Smooth muscle cell (in vitro differentiated cells): ENCODE data around the gene FOXN3. TPM values are rescaled to one million over a fixed set of nuclear protein-coding genes. Genes with fewer than 3 reads are reported as not detected.

ENCODE experiments used
- DNase-seq: peaks from one replicate; lab custom pipeline; 2025; ENCODE audit not compliant: unreplicated experiment; lab: John Stamatoyannopoulos, UW
- H2AFZ ChIP-seq: fragments of 200-600 bp; sonication (generic); 2 replicates; pipeline ENCODE4 v1.6.0; 2016; ENCODE audit warnings: antibody characterized with exemption, low read depth, mild to moderate bottlenecking
- H3F3A ChIP-seq: fragments of 200-600 bp; sonication (generic); 2 replicates; pipeline ENCODE4 v1.6.0; 2017; ENCODE audit warnings: antibody characterized with exemption, low read depth
- H3K27ac ChIP-seq: fragments of 200-600 bp; sonication (generic); 2 replicates; pipeline ENCODE4 v1.5.1; 2016; ENCODE audit warnings: low read depth, mild to moderate bottlenecking
- H3K27me3 ChIP-seq: fragments of 200-600 bp; sonication (generic); 2 replicates; pipeline ENCODE4 v1.6.1; 2016; ENCODE audit warnings: low read depth, mild to moderate bottlenecking
- H3K36me3 ChIP-seq: fragments of 200-600 bp; sonication (generic); 2 replicates; pipeline ENCODE4 v1.5.1; 2016; ENCODE audit warnings: low read depth
- H3K4me1 ChIP-seq: fragments of 200-600 bp; sonication (generic); 2 replicates; pipeline ENCODE4 v1.5.1; 2016; ENCODE audit warnings: low read depth
- H3K4me2 ChIP-seq: fragments of 200-600 bp; sonication (generic); 2 replicates; pipeline ENCODE4 v1.6.0; 2016; ENCODE audit warnings: mild to moderate bottlenecking
- H3K4me3 ChIP-seq: fragments of 200-600 bp; sonication (generic); 2 replicates; pipeline ENCODE4 v1.5.1; 2016; ENCODE audit warnings: mild to moderate bottlenecking
- H3K79me2 ChIP-seq: fragments of 200-600 bp; sonication (generic); 2 replicates; pipeline ENCODE4 v1.6.0; 2016; ENCODE audit warnings: low read depth, mild to moderate bottlenecking
- H3K9ac ChIP-seq: fragments of 200-600 bp; sonication (generic); 2 replicates; pipeline ENCODE4 v1.6.0; 2016; ENCODE audit warnings: low read depth
- H3K9me3 ChIP-seq: fragments of 200-600 bp; sonication (generic); replicated peaks from 2 replicates; pipeline ENCODE4 v1.5.1; 2016; ENCODE audit warnings: low read depth
- H4K20me1 ChIP-seq: fragments of 200-600 bp; sonication (generic); 2 replicates; pipeline ENCODE4 v1.6.0; 2016; ENCODE audit warnings: low read depth
- CTCF ChIP-seq: fragments of 200-600 bp; sonication (generic); IDR thresholded peaks from 2 replicates; pipeline ENCODE4 v1.5.1; 2017; ENCODE audit warnings: borderline replicate concordance, mild to moderate bottlenecking, antibody characterized with exemption; ENCODE audit not compliant: insufficient read depth, poor library complexity, severe bottlenecking
- WGBS: methylation state at CpG from one replicate; pipeline ENCODE4 v1.1.7; 2016; ENCODE audit warnings: low lambda C conversion rate; 5-methylcytosine and 5-hydroxymethylcytosine counted together
- polyA plus RNA-seq: library from polyadenylated mRNA; unstranded; fragments of >200 nt; fragmentation: Nextera tagmentation; extraction: Ambion mirVana; gene quantifications from 2 replicates; pipeline ENCODE4 v1.2.1, GENCODE V29; 2016
- total RNA-seq: library from RNA; depleted of rRNA; stranded (reverse); fragments of >200 nt; gene quantifications from 2 replicates; pipeline ENCODE4 v1.2.3, GENCODE V29; 2014

Gene FOXN3
- total and polyA plus RNA-seq, 2 experiments from 2014 or later: 24.5 to 31.5 TPM

- Histone ChIP-seq H2AFZ (no peak overlapping the region), H3K9me3 (no peaks in the 10 kb centered on the region), H3K27me3 (no peaks in the 10 kb centered on the region), H3K4me3 (no peak overlapping the region), H3F3A (no peaks in the 10 kb centered on the region), H3K4me1 (peaks cover 9% of the 10 kb centered on the region), H4K20me1 (peaks cover 5% of the 10 kb centered on the region), H3K9ac (no peak overlapping the region), H3K36me3 (no peaks in the 10 kb centered on the region), H3K4me2 (no peak overlapping the region), H3K79me2 (no peaks in the 10 kb centered on the region), H3K27ac (no peak overlapping the region)
- no peak for TF ChIP-seq CTCF
- DNase-seq: no peak
- WGBS: 86% methylated on average over 8 of the region's 8 CpGs
Observed at GRCh38 chr14:89357655-89358297, 59.3 kb downstream of the FOXN3 start.

- H3F3A ChIP-seq: peaks cover 6% of the 10 kb centered on the region
- H3K36me3 ChIP-seq: no peaks in the 10 kb centered on the region
- WGBS: 98% methylated on average over 5 of the region's 5 CpGs
- no peak overlapping the region for H3K4me2 ChIP-seq
- no peak overlapping the region for H3K27ac ChIP-seq
- no peak overlapping the region for H3K4me3 ChIP-seq
- H3K9me3 ChIP-seq: no peaks in the 10 kb centered on the region
- no peak for TF ChIP-seq CTCF
- H4K20me1 ChIP-seq: peaks cover 5% of the 10 kb centered on the region
- H3K27me3 ChIP-seq: no peaks in the 10 kb centered on the region
- no peak overlapping the region for H2AFZ ChIP-seq
- H3K4me1 ChIP-seq: peaks cover 17% of the 10 kb centered on the region
- no peak overlapping the region for H3K9ac ChIP-seq
- no peak for DNase-seq
- no peaks in the 10 kb centered on the region for H3K79me2 ChIP-seq
Observed at GRCh38 chr14:89356927-89357326, 60.1 kb downstream of the FOXN3 start.

- no peak for DNase-seq
- Histone ChIP-seq H3K36me3 (no peaks in the 10 kb centered on the region), H3F3A (peaks cover 7% of the 10 kb centered on the region), H3K27me3 (no peaks in the 10 kb centered on the region), H3K9me3 (no peaks in the 10 kb centered on the region), H2AFZ (no peak overlapping the region), H3K27ac (no peak overlapping the region), H3K79me2 (no peaks in the 10 kb centered on the region), H3K4me1 (peaks cover 22% of the 10 kb centered on the region), H3K4me3 (no peak overlapping the region), H3K9ac (no peak overlapping the region), H3K4me2 (no peak overlapping the region), H4K20me1 (peaks cover 5% of the 10 kb centered on the region)
- TF ChIP-seq CTCF: no peak
- 93% methylated on average over 3 of the region's 3 CpGs for WGBS
Observed at GRCh38 chr14:89356496-89356895, 60.5 kb downstream of the FOXN3 start.

- Histone ChIP-seq H3K79me2 (no peaks in the 10 kb centered on the region), H3K4me2 (no peak overlapping the region), H3K9ac (no peak overlapping the region), H3F3A (peaks cover 7% of the 10 kb centered on the region), H3K36me3 (no peaks in the 10 kb centered on the region), H3K9me3 (no peaks in the 10 kb centered on the region), H4K20me1 (peaks cover 3% of the 10 kb centered on the region), H3K4me3 (no peak overlapping the region), H3K4me1 (peaks cover 40% of the 10 kb centered on the region), H3K27ac (no peak overlapping the region), H2AFZ (no peak overlapping the region), H3K27me3 (no peaks in the 10 kb centered on the region)
- no peak for TF ChIP-seq CTCF
- WGBS: 98% methylated on average over 3 of the region's 3 CpGs
- no peak for DNase-seq
Observed at GRCh38 chr14:89353766-89354113, 63.3 kb downstream of the FOXN3 start.
